Measurements from ENCODE around the gene LHFPL3.
"Not testable (repeated sequence)": the region's sequence is repeated elsewhere in the genome, so short reads cannot be mapped to it uniquely, and the experiment has no call there.

LHFPL3 gene

GRCh38 chr7:104534149-104534548 lies 205.7 kb downstream of the LHFPL3 start:
- Histone ChIP-seq H3K27ac (ENCODE audit: low read depth, low read length) (no peak overlapping the region), H3K9ac (ENCODE audit: low read length) (no peak overlapping the region), H3K9me3 (ENCODE audit: control insufficient read depth, insufficient read depth, low read depth, low read length) (no peaks in the 10 kb centered on the region), H3K4me1 (ENCODE audit: control insufficient read depth, insufficient read depth, low read length) (no peaks in the 10 kb centered on the region), H3K27me3 (ENCODE audit: control insufficient read depth, insufficient read depth, low read length) (peaks cover 18% of the 10 kb centered on the region; the same call in 1 of the 2 replicates), H3K36me3 (ENCODE audit: control insufficient read depth, insufficient read depth, low read length) (no peaks in the 10 kb centered on the region), H3K4me3 (ENCODE audit: low read depth, low read length) (no peak overlapping the region)

GRCh38 chr7:104535841-104536240 lies 207.4 kb downstream of the LHFPL3 start:
- Histone ChIP-seq H3K27me3 (ENCODE audit: control insufficient read depth, insufficient read depth, low read length) (peaks cover 18% of the 10 kb centered on the region; the same call in 1 of the 2 replicates), H3K36me3 (ENCODE audit: control insufficient read depth, insufficient read depth, low read length) (no peaks in the 10 kb centered on the region), H3K4me3 (ENCODE audit: low read depth, low read length) (no peak overlapping the region), H3K4me1 (ENCODE audit: control insufficient read depth, insufficient read depth, low read length) (no peaks in the 10 kb centered on the region), H3K9me3 (ENCODE audit: control insufficient read depth, insufficient read depth, low read depth, low read length) (no peaks in the 10 kb centered on the region), H3K9ac (ENCODE audit: low read length) (no peak overlapping the region), H3K27ac (ENCODE audit: low read depth, low read length) (no peak overlapping the region)

GRCh38 chr7:104536956-104537355 lies 208.6 kb downstream of the LHFPL3 start:
- Histone ChIP-seq H3K27ac (ENCODE audit: low read depth, low read length) (no peak overlapping the region), H3K9ac (ENCODE audit: low read length) (no peak overlapping the region), H3K27me3 (ENCODE audit: control insufficient read depth, insufficient read depth, low read length) (peaks cover 18% of the 10 kb centered on the region; the same call in 1 of the 2 replicates), H3K4me3 (ENCODE audit: low read depth, low read length) (no peak overlapping the region), H3K36me3 (ENCODE audit: control insufficient read depth, insufficient read depth, low read length) (no peaks in the 10 kb centered on the region), H3K9me3 (ENCODE audit: control insufficient read depth, insufficient read depth, low read depth, low read length) (no peaks in the 10 kb centered on the region), H3K4me1 (ENCODE audit: control insufficient read depth, insufficient read depth, low read length) (no peaks in the 10 kb centered on the region)

GRCh38 chr7:104538152-104538551 lies 209.7 kb downstream of the LHFPL3 start:
- Histone ChIP-seq H3K4me1 (ENCODE audit: control insufficient read depth, insufficient read depth, low read length) (no peaks in the 10 kb centered on the region), H3K9me3 (ENCODE audit: control insufficient read depth, insufficient read depth, low read depth, low read length) (no peaks in the 10 kb centered on the region), H3K27me3 (ENCODE audit: control insufficient read depth, insufficient read depth, low read length) (peaks cover 18% of the 10 kb centered on the region; the same call in 1 of the 2 replicates), H3K9ac (ENCODE audit: low read length) (no peak overlapping the region), H3K27ac (ENCODE audit: low read depth, low read length) (no peak overlapping the region), H3K4me3 (ENCODE audit: low read depth, low read length) (no peak overlapping the region), H3K36me3 (ENCODE audit: control insufficient read depth, insufficient read depth, low read length) (no peaks in the 10 kb centered on the region)

GRCh38 chr7:104541897-104542296 lies 213.5 kb downstream of the LHFPL3 start:
- no peaks in the 10 kb centered on the region for H3K36me3 ChIP-seq (ENCODE audit: control insufficient read depth, insufficient read depth, low read length)
- no peak overlapping the region for H3K9ac ChIP-seq (ENCODE audit: low read length)
- no peak overlapping the region for H3K27ac ChIP-seq (ENCODE audit: low read depth, low read length)
- H3K9me3 ChIP-seq (ENCODE audit: control insufficient read depth, insufficient read depth, low read depth, low read length): no peaks in the 10 kb centered on the region
- no peak overlapping the region for H3K4me3 ChIP-seq (ENCODE audit: low read depth, low read length)
- H3K4me1 ChIP-seq (ENCODE audit: control insufficient read depth, insufficient read depth, low read length): no peaks in the 10 kb centered on the region
- H3K27me3 ChIP-seq (ENCODE audit: control insufficient read depth, insufficient read depth, low read length): peaks cover 6% of the 10 kb centered on the region; the same call in 1 of the 2 replicates

- no peaks in the 10 kb centered on the region for H3K9me3 ChIP-seq (ENCODE audit: control insufficient read depth, insufficient read depth, low read depth, low read length)
- no peak overlapping the region for H3K27ac ChIP-seq (ENCODE audit: low read depth, low read length)
- H3K27me3 ChIP-seq (ENCODE audit: control insufficient read depth, insufficient read depth, low read length): peaks cover 6% of the 10 kb centered on the region; the same call in 1 of the 2 replicates
- no peaks in the 10 kb centered on the region for H3K4me1 ChIP-seq (ENCODE audit: control insufficient read depth, insufficient read depth, low read length)
- no peak overlapping the region for H3K9ac ChIP-seq (ENCODE audit: low read length)
- H3K36me3 ChIP-seq (ENCODE audit: control insufficient read depth, insufficient read depth, low read length): no peaks in the 10 kb centered on the region
- H3K4me3 ChIP-seq (ENCODE audit: low read depth, low read length): no peak overlapping the region
These were observed 220.5 kb downstream of the LHFPL3 start for GRCh38 chr7:104548861-104549260.

- no peaks in the 10 kb centered on the region for H3K36me3 ChIP-seq (ENCODE audit: control insufficient read depth, insufficient read depth, low read length)
- no peak overlapping the region for H3K27ac ChIP-seq (ENCODE audit: low read depth, low read length)
- 0 out of 2 replicates have a peak, but pooled peaks cover 3% of the 10 kb centered on the region for H3K9me3 ChIP-seq (ENCODE audit: control insufficient read depth, insufficient read depth, low read depth, low read length)
- H3K4me3 ChIP-seq (ENCODE audit: low read depth, low read length): no peak overlapping the region
- peaks cover 5% of the 10 kb centered on the region; the same call in 1 of the 2 replicates for H3K27me3 ChIP-seq (ENCODE audit: control insufficient read depth, insufficient read depth, low read length)
- H3K9ac ChIP-seq (ENCODE audit: low read length): no peak overlapping the region
- no peaks in the 10 kb centered on the region for H3K4me1 ChIP-seq (ENCODE audit: control insufficient read depth, insufficient read depth, low read length)
These were observed 222.0 kb downstream of the LHFPL3 start for GRCh38 chr7:104550362-104550761.

- Histone ChIP-seq H3K4me3 (ENCODE audit: low read depth, low read length) (no peak overlapping the region), H3K36me3 (ENCODE audit: control insufficient read depth, insufficient read depth, low read length) (no peaks in the 10 kb centered on the region), H3K27ac (ENCODE audit: low read depth, low read length) (no peak overlapping the region), H3K9ac (ENCODE audit: low read length) (no peak overlapping the region), H3K4me1 (ENCODE audit: control insufficient read depth, insufficient read depth, low read length) (no peaks in the 10 kb centered on the region), H3K9me3 (ENCODE audit: control insufficient read depth, insufficient read depth, low read depth, low read length) (0 out of 2 replicates have a peak, but pooled peaks cover 3% of the 10 kb centered on the region), H3K27me3 (ENCODE audit: control insufficient read depth, insufficient read depth, low read length) (no peaks in the 10 kb centered on the region)
These were observed 222.8 kb downstream of the LHFPL3 start for GRCh38 chr7:104551226-104551625.

- Histone ChIP-seq H3K27me3 (ENCODE audit: control insufficient read depth, insufficient read depth, low read length) (no peaks in the 10 kb centered on the region), H3K4me3 (ENCODE audit: low read depth, low read length) (no peak overlapping the region), H3K9ac (ENCODE audit: low read length) (no peak overlapping the region), H3K36me3 (ENCODE audit: control insufficient read depth, insufficient read depth, low read length) (no peaks in the 10 kb centered on the region), H3K9me3 (ENCODE audit: control insufficient read depth, insufficient read depth, low read depth, low read length) (peaks cover 7% of the 10 kb centered on the region), H3K4me1 (ENCODE audit: control insufficient read depth, insufficient read depth, low read length) (no peaks in the 10 kb centered on the region), H3K27ac (ENCODE audit: low read depth, low read length) (no peak overlapping the region)
These were observed 223.7 kb downstream of the LHFPL3 start for GRCh38 chr7:104552102-104552501.

GRCh38 chr7:104553074-104553473 lies 224.7 kb downstream of the LHFPL3 start:
- peaks cover 9% of the 10 kb centered on the region for H3K9me3 ChIP-seq (ENCODE audit: control insufficient read depth, insufficient read depth, low read depth, low read length)
- no peak overlapping the region for H3K27ac ChIP-seq (ENCODE audit: low read depth, low read length)
- no peaks in the 10 kb centered on the region for H3K36me3 ChIP-seq (ENCODE audit: control insufficient read depth, insufficient read depth, low read length)
- no peaks in the 10 kb centered on the region for H3K27me3 ChIP-seq (ENCODE audit: control insufficient read depth, insufficient read depth, low read length)
- no peak overlapping the region for H3K9ac ChIP-seq (ENCODE audit: low read length)
- no peak overlapping the region for H3K4me3 ChIP-seq (ENCODE audit: low read depth, low read length)
- no peaks in the 10 kb centered on the region for H3K4me1 ChIP-seq (ENCODE audit: control insufficient read depth, insufficient read depth, low read length)

- not testable (repeated sequence) for H3K9me3 ChIP-seq (ENCODE audit: control insufficient read depth, insufficient read depth, low read depth, low read length); H3K4me1 ChIP-seq (ENCODE audit: control insufficient read depth, insufficient read depth, low read length); H3K4me3 ChIP-seq (ENCODE audit: low read depth, low read length); H3K27me3 ChIP-seq (ENCODE audit: control insufficient read depth, insufficient read depth, low read length); H3K27ac ChIP-seq (ENCODE audit: low read depth, low read length); H3K9ac ChIP-seq (ENCODE audit: low read length); H3K36me3 ChIP-seq (ENCODE audit: control insufficient read depth, insufficient read depth, low read length)
These were observed 235.0 kb downstream of the LHFPL3 start for GRCh38 chr7:104563350-104563901.

Data from HUES6 (cell line).